ENCODE results near the gene LARP4.
A peak's percentile ranks its signal among the peaks of the same experiment; 100 is the strongest.

- TF ChIP-seq CTCF (IDR thresholded peaks at IDR 0.05) (no peak), POLR2A (IDR thresholded peaks at IDR 0.05) (peak; percentile 85 to 93)
Measured at GRCh38 chr12:50400638-50401499, at the start of gene LARP4.

Data from Peyer's patch (tissue), 4 donors.